GM19023 (cell line): ENCODE results near the gene FOXD4L4.
"Not testable (repeated sequence)": the region's sequence is repeated elsewhere in the genome, so short reads cannot be mapped to it uniquely, and the experiment has no call there.

Source experiments
- ATAC-seq: cut with Tn5 transposase; IDR thresholded peaks from one replicate; pipeline ENCODE4 v1.9.1; 2021; ENCODE audit warnings: mild to moderate bottlenecking, moderate library complexity; ENCODE audit not compliant: unreplicated experiment

The FOXD4L4 gene

DNA sequence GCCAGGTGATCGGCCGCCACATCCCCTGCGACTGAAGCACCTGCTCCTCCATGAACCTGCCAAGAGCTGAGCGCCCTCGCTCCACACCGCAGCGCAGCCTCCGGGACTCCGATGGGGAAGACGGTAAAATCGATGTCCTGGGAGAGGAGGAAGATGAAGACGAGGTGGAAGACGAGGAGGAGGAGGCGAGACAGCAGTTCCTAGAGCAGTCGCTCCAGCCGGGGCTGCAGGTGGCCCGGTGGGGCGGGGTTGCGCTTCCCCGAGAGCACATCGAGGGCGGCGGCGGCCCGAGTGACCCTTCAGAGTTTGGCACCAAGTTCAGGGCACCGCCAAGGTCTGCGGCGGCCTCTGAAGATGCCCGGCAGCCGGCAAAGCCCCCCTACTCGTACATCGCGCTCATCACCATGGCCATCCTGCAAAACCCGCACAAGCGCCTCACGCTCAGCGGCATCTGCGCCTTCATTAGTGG lies at the start of gene FOXD4L4:
Gene FOXD4L4, plus strand, starts transcription at position 51 of the 469 bp plus-strand sequence. Its CDS starts 0 bp downstream, at position 51.
- ATAC-seq = not testable (repeated sequence)

DNA sequence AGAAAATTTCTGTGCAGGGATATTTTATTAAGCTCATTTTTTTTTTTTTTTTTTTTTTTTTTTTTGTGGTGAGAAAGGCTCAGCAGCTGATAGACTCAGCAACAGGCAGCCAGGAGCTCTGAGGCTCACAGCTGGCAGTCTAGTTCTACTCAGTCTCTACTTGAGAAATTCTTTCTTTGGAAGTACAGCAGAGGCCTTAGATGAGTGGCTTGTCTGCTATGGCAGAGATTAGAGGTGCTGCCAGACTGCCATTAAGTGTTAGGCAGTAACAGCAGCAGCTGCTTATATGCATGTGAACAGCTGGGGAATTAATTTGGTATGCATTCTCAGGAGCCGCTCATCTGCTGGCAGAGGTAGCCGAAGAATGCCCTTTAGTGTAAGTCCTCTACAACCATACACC lies 33.4 kb upstream of the FOXD4L4 start:
- ATAC-seq = not testable (repeated sequence)

DNA sequence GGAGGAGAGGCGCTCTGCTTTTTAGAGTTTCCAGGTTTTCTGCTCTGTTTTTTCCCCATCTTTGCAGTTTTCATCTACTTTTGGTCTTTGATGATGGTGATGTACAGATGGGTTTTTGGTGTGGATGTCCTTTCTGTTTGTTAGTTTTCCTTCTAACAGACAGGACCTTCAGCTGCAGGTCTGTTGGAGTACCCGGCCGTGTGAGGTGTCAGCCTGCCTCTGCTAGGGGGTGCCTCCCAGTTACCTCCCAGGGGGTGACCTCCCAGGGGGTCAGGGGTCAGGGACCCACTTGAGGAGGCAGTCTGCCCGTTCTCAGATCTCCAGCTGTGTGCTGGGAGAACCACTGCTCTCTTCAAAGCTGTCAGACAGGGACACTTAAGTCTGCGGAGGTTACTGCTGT lies 22.5 kb upstream of the FOXD4L4 start:
- ATAC-seq = not testable (repeated sequence)

DNA sequence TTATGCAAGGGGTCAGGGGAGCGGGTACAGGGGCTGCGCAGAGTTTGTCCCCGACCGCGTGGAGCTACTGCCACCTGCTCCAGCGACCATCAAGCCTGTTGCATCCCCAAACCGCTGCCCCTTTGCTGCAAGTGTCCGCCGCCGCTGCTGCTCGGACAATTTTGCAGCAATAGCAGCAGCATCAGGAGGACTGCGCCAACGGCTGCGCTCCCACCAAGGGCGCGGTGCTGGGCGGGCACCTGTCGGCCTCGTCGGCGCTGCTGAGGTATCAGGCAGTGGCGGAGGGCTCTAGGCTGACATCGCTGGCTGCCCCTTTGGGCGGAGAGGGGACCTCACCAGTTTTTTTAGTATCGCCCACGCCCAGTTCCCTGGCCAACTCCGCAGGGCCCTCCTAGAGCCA lies 1.2 kb downstream of the FOXD4L4 start:
- not testable (repeated sequence) for ATAC-seq
